ENCODE data around the gene OSCAR. TPM values are rescaled to one million over a fixed set of nuclear protein-coding genes. Genes with fewer than 3 reads are reported as not detected.

OSCAR gene
- total RNA-seq, 4 donors from 2014 or later, result 0.70 to 1.7 TPM; not detected in 2

DNA sequence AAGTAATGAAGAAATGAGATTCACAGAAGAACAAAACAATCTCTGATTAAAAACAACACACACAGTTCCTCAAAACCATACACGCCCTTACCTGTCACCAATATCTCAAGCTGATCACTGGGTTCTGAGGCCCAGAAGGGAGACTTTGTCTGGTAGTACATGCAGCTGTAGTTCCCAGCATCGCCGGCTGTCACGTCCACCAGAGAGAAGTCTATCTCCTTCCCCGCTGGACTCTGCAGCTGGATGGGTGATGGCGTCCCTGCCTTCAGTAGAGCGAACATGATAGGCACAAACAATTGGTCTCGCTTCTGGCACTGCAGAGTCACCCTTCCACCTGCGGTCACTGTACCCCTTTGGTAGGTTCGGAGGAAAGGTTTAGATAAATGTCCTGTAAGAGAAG lies 26.8 kb downstream of the OSCAR start:
- no peak overlapping the region for H3K4me3 ChIP-seq
- no peaks in the 10 kb centered on the region for H3K27me3 ChIP-seq
- H3K36me3 ChIP-seq, result no peaks in the 10 kb centered on the region
- no peak for DNase-seq
- H3K4me1 ChIP-seq, result no peaks in the 10 kb centered on the region
- TF ChIP-seq CTCF (IDR thresholded peaks at IDR 0.05), result no peak
- no peak overlapping the region for H3K27ac ChIP-seq
- peaks cover 0 to 6% (median 0%) of the 10 kb centered on the region in 4 donors for H3K9me3 ChIP-seq

- H3K4me3 ChIP-seq, result no peak overlapping the region
- H3K4me1 ChIP-seq, result no peaks in the 10 kb centered on the region
- peaks cover 0 to 6% (median 0%) of the 10 kb centered on the region in 4 donors for H3K9me3 ChIP-seq
- H3K27me3 ChIP-seq, result no peaks in the 10 kb centered on the region
- no peak for TF ChIP-seq POLR2A (IDR thresholded peaks at IDR 0.05)
- TF ChIP-seq CTCF (IDR thresholded peaks at IDR 0.05), result no peak
- no peak for DNase-seq
- H3K27ac ChIP-seq, result no peak overlapping the region
- H3K36me3 ChIP-seq, result no peaks in the 10 kb centered on the region
Measured at GRCh38 chr19:54069470-54069869, 31.1 kb downstream of the OSCAR start.

- DNase-seq, result no peak
- Histone ChIP-seq H3K27ac (no peak within 1 kb of the TSS), H3K4me3 (no peak within 1 kb of the TSS), H3K36me3 (no peaks in the 10 kb centered on the region), H3K27me3 (no peaks in the 10 kb centered on the region), H3K9me3 (no peaks in the 10 kb centered on the region), H3K4me1 (no peaks in the 10 kb centered on the region)
- TF ChIP-seq POLR2A (IDR thresholded peaks at IDR 0.05), result no peak
- no peak for TF ChIP-seq CTCF (IDR thresholded peaks at IDR 0.05)
Measured at GRCh38 chr19:54063350-54064116, 37.1 kb downstream of the OSCAR start, which contains the start of gene VSTM1. Gene VSTM1, minus strand, starts transcription at chr19:54063897. Its CDS starts 120 bp downstream, at chr19:54063777.

GRCh38 chr19:54062643-54063042 lies 38.0 kb downstream of the OSCAR start:
- no peaks in the 10 kb centered on the region for H3K4me1 ChIP-seq
- H3K36me3 ChIP-seq, result no peaks in the 10 kb centered on the region
- DNase-seq, result no peak
- TF ChIP-seq POLR2A (IDR thresholded peaks at IDR 0.05) (no peak), CTCF (IDR thresholded peaks at IDR 0.05) (no peak)
- no peaks in the 10 kb centered on the region for H3K27me3 ChIP-seq
- no peak overlapping the region for H3K27ac ChIP-seq
- H3K4me3 ChIP-seq, result no peak overlapping the region
- no peaks in the 10 kb centered on the region for H3K9me3 ChIP-seq

DNA sequence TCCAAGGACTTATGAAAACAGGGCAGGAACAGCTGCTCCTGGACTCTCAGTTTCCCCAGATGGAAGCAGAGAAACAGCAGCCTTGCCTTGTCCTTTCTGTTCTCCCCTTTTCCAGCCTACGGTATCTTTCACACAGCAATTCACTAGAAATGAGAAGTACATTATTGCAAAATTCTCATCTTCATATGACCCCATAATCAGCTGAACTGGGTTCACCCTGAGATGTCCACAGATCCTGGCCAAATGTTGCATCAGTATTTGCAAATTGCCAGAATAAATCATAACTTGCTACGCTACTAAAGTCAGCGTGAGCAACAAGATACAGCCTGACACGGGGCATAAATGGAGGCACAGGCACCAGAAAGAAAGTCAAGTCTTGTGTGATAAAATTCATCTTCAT lies 53.0 kb downstream of the OSCAR start:
- no peak for DNase-seq
- no peak overlapping the region for H3K27ac ChIP-seq
- H3K4me3 ChIP-seq, result no peak overlapping the region
- H3K27me3 ChIP-seq, result no peaks in the 10 kb centered on the region
- no peaks in the 10 kb centered on the region for H3K9me3 ChIP-seq
- no peaks in the 10 kb centered on the region for H3K4me1 ChIP-seq
- H3K36me3 ChIP-seq, result no peaks in the 10 kb centered on the region
- TF ChIP-seq CTCF (IDR thresholded peaks at IDR 0.05) (no peak), POLR2A (IDR thresholded peaks at IDR 0.05) (no peak)
